Mononuclear cell (primary cell): ENCODE measurements around the gene NGF. TPM values are rescaled to one million over a fixed set of nuclear protein-coding genes. Genes with fewer than 3 reads are reported as not detected.
"Not testable (repeated sequence)": the region's sequence is repeated elsewhere in the genome, so short reads cannot be mapped to it uniquely, and the experiment has no call there.

Source experiments
- H3K27me3 ChIP-seq: 2 replicates; pipeline ENCODE4 v1.6.0; 2011; ENCODE audit warnings: low read length, control low read depth; ENCODE audit not compliant: insufficient read depth
- H3K4me1 ChIP-seq: 2 replicates; pipeline ENCODE4 v1.5.1; 2011; ENCODE audit warnings: mild to moderate bottlenecking, low read length, control low read depth; ENCODE audit not compliant: insufficient read depth
- H3K4me3 ChIP-seq: 2 replicates; pipeline ENCODE4 v1.5.1; 2011; ENCODE audit warnings: mild to moderate bottlenecking, low read length, moderate library complexity
- H3K9me3 ChIP-seq: 2 replicates; pipeline ENCODE4 v1.5.1; 2011; ENCODE audit warnings: low read depth, mild to moderate bottlenecking, control low read depth, low read length
- total RNA-seq: library from RNA; depleted of rRNA; stranded (reverse); fragments of >200 nt; gene quantifications from one replicate; pipeline ENCODE4 v1.2.3, GENCODE V29; 2012

NGF gene
- total RNA-seq, 1 donor, result not detected

- H3K4me1 ChIP-seq, result no peaks in the 10 kb centered on the region
- no peak overlapping the region for H3K4me3 ChIP-seq
- H3K9me3 ChIP-seq, result no peaks in the 10 kb centered on the region
- H3K27me3 ChIP-seq, result no peaks in the 10 kb centered on the region
Observed at GRCh38 chr1:115324649-115325420, 13.2 kb downstream of the NGF start.

GRCh38 chr1:115323366-115324004, 14.6 kb downstream of the NGF start:
- no peak overlapping the region for H3K4me3 ChIP-seq
- H3K27me3 ChIP-seq, result no peaks in the 10 kb centered on the region
- no peaks in the 10 kb centered on the region for H3K9me3 ChIP-seq
- H3K4me1 ChIP-seq, result no peaks in the 10 kb centered on the region

GRCh38 chr1:115322631-115323030, 15.4 kb downstream of the NGF start:
- H3K4me1 ChIP-seq, result no peaks in the 10 kb centered on the region
- no peak overlapping the region for H3K4me3 ChIP-seq
- no peaks in the 10 kb centered on the region for H3K27me3 ChIP-seq
- no peaks in the 10 kb centered on the region for H3K9me3 ChIP-seq

- Histone ChIP-seq H3K27me3 (no peaks in the 10 kb centered on the region), H3K4me1 (no peaks in the 10 kb centered on the region), H3K4me3 (no peak overlapping the region), H3K9me3 (no peaks in the 10 kb centered on the region)
Observed at GRCh38 chr1:115320377-115320776, 17.7 kb downstream of the NGF start.

- Histone ChIP-seq H3K27me3 (no peaks in the 10 kb centered on the region), H3K9me3 (no peaks in the 10 kb centered on the region), H3K4me3 (no peak overlapping the region), H3K4me1 (no peaks in the 10 kb centered on the region)
Observed at GRCh38 chr1:115319706-115320105, 18.3 kb downstream of the NGF start.

- H3K9me3 ChIP-seq, result no peaks in the 10 kb centered on the region
- no peak overlapping the region for H3K4me3 ChIP-seq
- no peaks in the 10 kb centered on the region for H3K27me3 ChIP-seq
- H3K4me1 ChIP-seq, result no peaks in the 10 kb centered on the region
Observed at GRCh38 chr1:115317101-115318012, 20.7 kb downstream of the NGF start.

- Histone ChIP-seq H3K4me1 (no peaks in the 10 kb centered on the region), H3K9me3 (no peaks in the 10 kb centered on the region), H3K27me3 (no peaks in the 10 kb centered on the region), H3K4me3 (no peak overlapping the region)
Observed at GRCh38 chr1:115314765-115315164, 23.3 kb downstream of the NGF start.

- Histone ChIP-seq H3K9me3 (no peaks in the 10 kb centered on the region), H3K4me3 (no peak overlapping the region), H3K27me3 (no peaks in the 10 kb centered on the region), H3K4me1 (no peaks in the 10 kb centered on the region)
Observed at GRCh38 chr1:115314092-115314491, 24.0 kb downstream of the NGF start.

- Histone ChIP-seq H3K4me3 (no peak overlapping the region), H3K9me3 (no peaks in the 10 kb centered on the region), H3K27me3 (no peaks in the 10 kb centered on the region), H3K4me1 (no peaks in the 10 kb centered on the region)
Observed at GRCh38 chr1:115313182-115313581, 24.9 kb downstream of the NGF start.

- Histone ChIP-seq H3K27me3 (no peaks in the 10 kb centered on the region), H3K4me1 (no peaks in the 10 kb centered on the region), H3K9me3 (no peaks in the 10 kb centered on the region), H3K4me3 (no peak overlapping the region)
Observed at GRCh38 chr1:115312742-115313141, 25.3 kb downstream of the NGF start.

GRCh38 chr1:115311474-115311989, 26.5 kb downstream of the NGF start:
- H3K4me3 ChIP-seq, result no peak overlapping the region
- H3K27me3 ChIP-seq, result no peaks in the 10 kb centered on the region
- no peaks in the 10 kb centered on the region for H3K9me3 ChIP-seq
- no peaks in the 10 kb centered on the region for H3K4me1 ChIP-seq

- Histone ChIP-seq H3K4me3 (no peak overlapping the region), H3K4me1 (no peaks in the 10 kb centered on the region), H3K27me3 (no peaks in the 10 kb centered on the region), H3K9me3 (no peaks in the 10 kb centered on the region)
Observed at GRCh38 chr1:115310581-115311473, 27.2 kb downstream of the NGF start.

GRCh38 chr1:115309504-115309903, 28.5 kb downstream of the NGF start:
- H3K4me1 ChIP-seq, H3K27me3 ChIP-seq, H3K9me3 ChIP-seq, H3K4me3 ChIP-seq: not testable (repeated sequence)

GRCh38 chr1:115308969-115309368, 29.1 kb downstream of the NGF start:
- Histone ChIP-seq H3K27me3 (peaks cover 3% of the 10 kb centered on the region), H3K9me3 (no peaks in the 10 kb centered on the region), H3K4me1 (no peaks in the 10 kb centered on the region), H3K4me3 (no peak overlapping the region)
